KMS-11 (cell line): ENCODE data around the gene AFTPH.

Source experiments
- H2AFZ ChIP-seq: fragments of 200-600 bp; sonication (generic); 2 replicates; pipeline ENCODE4 v1.6.1; 2016; ENCODE audit warnings: antibody characterized with exemption, mixed run types, low read depth
- H3K27ac ChIP-seq: fragments of 200-600 bp; sonication (generic); 2 replicates; pipeline ENCODE4 v1.6.1; 2016; ENCODE audit warnings: mild to moderate bottlenecking, mixed run types
- H3K27me3 ChIP-seq: fragments of 200-600 bp; sonication (generic); 2 replicates; pipeline ENCODE4 v1.6.1; 2017; ENCODE audit warnings: mild to moderate bottlenecking, low read depth, mixed run types, moderate library complexity; ENCODE audit not compliant: insufficient read depth
- H3K36me3 ChIP-seq: fragments of 200-600 bp; sonication (generic); 2 replicates; pipeline ENCODE4 v1.6.1; 2017; ENCODE audit warnings: mild to moderate bottlenecking, mixed run types; ENCODE audit not compliant: insufficient read depth
- H3K4me1 ChIP-seq: fragments of 200-600 bp; sonication (generic); 2 replicates; pipeline ENCODE4 v1.6.1; 2016; ENCODE audit warnings: mild to moderate bottlenecking, low read depth, mixed run types; ENCODE audit not compliant: poor library complexity, severe bottlenecking
- H3K4me2 ChIP-seq: fragments of 200-600 bp; sonication (generic); 2 replicates; pipeline ENCODE4 v1.7.0; 2016; ENCODE audit warnings: mild to moderate bottlenecking, mixed run types
- H3K4me3 ChIP-seq: fragments of 200-600 bp; sonication (generic); IDR thresholded peaks from 2 replicates; pipeline ENCODE4 v1.6.1; 2017; ENCODE audit warnings: low read depth, low read length, mixed read lengths; ENCODE audit not compliant: insufficient read depth
- H3K79me2 ChIP-seq: fragments of 200-600 bp; sonication (generic); 2 replicates; pipeline ENCODE4 v1.6.1; 2016; ENCODE audit warnings: low read depth, mixed run types; ENCODE audit not compliant: insufficient read depth
- H3K9ac ChIP-seq: fragments of 200-600 bp; sonication (generic); 2 replicates; pipeline ENCODE4 v1.6.1; 2016; ENCODE audit warnings: mild to moderate bottlenecking, mixed run types
- H4K20me1 ChIP-seq: fragments of 200-600 bp; sonication (generic); 2 replicates; pipeline ENCODE4 v1.6.1; 2016; ENCODE audit warnings: mild to moderate bottlenecking, mixed run types; ENCODE audit not compliant: insufficient read depth
- TF ChIP-seq, protein P1 (sequence below): fragments of 200-600 bp; sonication (generic); conservative IDR thresholded peaks from 2 replicates; pipeline ENCODE4 v1.6.1; 2017; ENCODE audit warnings: low read depth, mild to moderate bottlenecking, antibody characterized with exemption, low read length, moderate library complexity, mixed read lengths

AFTPH gene

DNA sequence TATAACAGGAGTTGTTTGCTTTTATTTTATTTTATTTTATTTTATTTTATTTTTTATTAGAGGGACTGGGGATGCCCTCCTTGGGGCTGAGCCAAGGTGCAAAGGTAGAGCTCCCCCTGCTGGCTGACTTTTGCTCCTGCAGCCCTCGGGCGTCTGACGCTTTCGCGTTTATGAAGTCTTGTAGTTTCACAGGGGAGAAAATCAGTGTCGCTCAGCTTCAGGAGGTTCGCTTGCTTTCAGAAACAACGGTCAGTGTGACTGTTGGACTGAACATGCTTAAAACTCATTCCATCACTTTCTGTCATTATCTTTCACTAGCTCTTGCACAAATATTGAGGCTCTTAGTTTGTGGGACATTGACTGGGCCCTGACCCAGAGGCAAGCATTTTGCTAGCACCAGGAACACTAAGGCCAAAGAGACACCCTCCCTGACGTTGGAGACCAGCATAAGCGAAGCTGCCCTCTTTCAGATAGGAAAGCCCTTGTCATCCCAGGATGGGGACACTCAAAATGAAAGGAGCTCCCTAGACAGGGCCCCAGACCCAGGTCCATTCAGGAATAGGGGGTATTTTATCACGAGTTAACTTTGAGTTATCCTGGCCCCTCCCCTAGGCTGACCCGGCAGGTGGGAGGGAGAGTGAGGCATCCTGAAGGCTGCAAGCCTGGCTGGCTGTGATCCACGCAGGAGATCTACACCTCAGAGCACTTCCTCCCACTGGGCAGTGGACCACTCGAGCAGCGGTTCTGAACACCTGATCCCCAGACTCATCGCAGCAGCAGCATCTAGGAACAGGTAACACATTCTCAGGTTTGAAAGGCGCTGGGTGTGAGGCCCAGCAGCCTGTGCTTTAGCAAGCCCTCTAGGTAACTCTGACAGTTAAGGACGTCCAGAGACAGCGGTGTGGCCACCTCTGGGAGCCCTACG is 35.8 kb upstream of the AFTPH start:
- Histone ChIP-seq H3K4me3 (no peak overlapping the region), H3K4me2 (peak overlapping the region; percentile 56), H4K20me1 (no peaks in the 10 kb centered on the region), H2AFZ (peak overlapping the region; percentile 80), H3K27ac (no peak overlapping the region), H3K36me3 (no peaks in the 10 kb centered on the region), H3K4me1 (peaks cover 63% of the 10 kb centered on the region), H3K9ac (no peak overlapping the region; the same call in 1 of the 2 replicates), H3K27me3 (no peaks in the 10 kb centered on the region), H3K79me2 (no peaks in the 10 kb centered on the region)
- TF ChIP-seq, protein P1, sequence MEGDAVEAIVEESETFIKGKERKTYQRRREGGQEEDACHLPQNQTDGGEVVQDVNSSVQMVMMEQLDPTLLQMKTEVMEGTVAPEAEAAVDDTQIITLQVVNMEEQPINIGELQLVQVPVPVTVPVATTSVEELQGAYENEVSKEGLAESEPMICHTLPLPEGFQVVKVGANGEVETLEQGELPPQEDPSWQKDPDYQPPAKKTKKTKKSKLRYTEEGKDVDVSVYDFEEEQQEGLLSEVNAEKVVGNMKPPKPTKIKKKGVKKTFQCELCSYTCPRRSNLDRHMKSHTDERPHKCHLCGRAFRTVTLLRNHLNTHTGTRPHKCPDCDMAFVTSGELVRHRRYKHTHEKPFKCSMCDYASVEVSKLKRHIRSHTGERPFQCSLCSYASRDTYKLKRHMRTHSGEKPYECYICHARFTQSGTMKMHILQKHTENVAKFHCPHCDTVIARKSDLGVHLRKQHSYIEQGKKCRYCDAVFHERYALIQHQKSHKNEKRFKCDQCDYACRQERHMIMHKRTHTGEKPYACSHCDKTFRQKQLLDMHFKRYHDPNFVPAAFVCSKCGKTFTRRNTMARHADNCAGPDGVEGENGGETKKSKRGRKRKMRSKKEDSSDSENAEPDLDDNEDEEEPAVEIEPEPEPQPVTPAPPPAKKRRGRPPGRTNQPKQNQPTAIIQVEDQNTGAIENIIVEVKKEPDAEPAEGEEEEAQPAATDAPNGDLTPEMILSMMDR: peak; percentile 95

DNA sequence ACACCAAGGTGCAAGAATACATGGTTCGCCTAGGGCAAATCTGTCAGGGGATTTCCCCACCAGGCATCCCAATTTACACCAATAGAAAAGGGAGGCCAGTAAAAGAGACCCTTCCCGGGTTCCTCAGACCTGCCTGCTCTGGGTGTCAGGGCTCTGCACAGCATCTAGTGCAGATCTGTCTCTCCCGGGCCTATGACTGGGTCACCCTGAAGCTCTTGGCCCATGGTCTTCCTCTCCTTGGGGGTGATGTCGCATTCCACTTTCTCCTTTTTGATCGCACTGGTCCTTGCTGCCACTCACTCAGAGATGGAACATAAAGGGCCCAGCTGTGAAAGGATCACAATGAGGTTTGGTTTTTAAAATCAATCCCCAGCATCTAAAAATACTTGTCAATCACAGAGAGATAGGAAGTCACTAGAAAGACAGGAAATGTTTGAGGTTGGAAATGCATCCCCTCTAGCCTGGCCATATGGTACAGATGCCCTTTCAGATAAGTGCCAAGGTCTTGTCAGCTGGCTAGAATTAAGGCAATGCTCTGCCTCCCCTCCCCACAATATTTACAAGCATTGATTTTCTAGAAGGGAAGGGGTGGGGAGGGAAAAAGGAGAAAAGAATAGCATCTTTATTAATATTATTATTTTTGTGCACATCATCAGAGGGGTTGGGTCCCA is 34.9 kb upstream of the AFTPH start:
- Histone ChIP-seq H3K4me2 (no peak overlapping the region), H2AFZ (no peak overlapping the region), H3K27me3 (no peaks in the 10 kb centered on the region), H3K79me2 (no peaks in the 10 kb centered on the region), H4K20me1 (no peaks in the 10 kb centered on the region), H3K27ac (no peak overlapping the region), H3K4me3 (no peak overlapping the region), H3K9ac (no peak overlapping the region), H3K36me3 (no peaks in the 10 kb centered on the region), H3K4me1 (peaks cover 54% of the 10 kb centered on the region)
- TF ChIP-seq, protein P1: no peak

DNA sequence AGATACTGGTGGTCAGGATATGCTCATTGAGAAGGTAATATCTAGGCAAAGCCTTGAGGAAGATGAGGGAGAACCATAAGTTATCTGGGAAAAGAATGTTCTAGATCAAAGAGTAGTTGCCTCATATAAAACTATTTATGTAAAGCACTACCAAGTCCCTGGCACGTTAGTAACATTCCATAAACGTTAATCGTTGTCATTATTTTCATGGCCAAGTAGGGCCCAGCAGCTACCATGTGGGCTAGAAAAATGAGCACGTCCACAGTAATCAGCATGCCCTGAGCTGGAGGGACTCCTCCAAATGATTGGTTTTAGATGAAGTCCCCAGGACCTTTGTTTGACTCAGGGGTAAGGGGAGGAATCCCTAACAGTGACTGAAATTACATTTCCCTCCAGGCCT is 32.7 kb upstream of the AFTPH start:
- no peak overlapping the region for H2AFZ ChIP-seq
- H3K27me3 ChIP-seq: no peaks in the 10 kb centered on the region
- no peak overlapping the region for H3K4me3 ChIP-seq
- H3K4me2 ChIP-seq: no peak overlapping the region
- H3K9ac ChIP-seq: no peak overlapping the region
- H3K4me1 ChIP-seq: peaks cover 32% of the 10 kb centered on the region
- no peaks in the 10 kb centered on the region for H3K36me3 ChIP-seq
- no peaks in the 10 kb centered on the region for H3K79me2 ChIP-seq
- TF ChIP-seq, protein P1: no peak
- no peaks in the 10 kb centered on the region for H4K20me1 ChIP-seq
- no peak overlapping the region for H3K27ac ChIP-seq

DNA sequence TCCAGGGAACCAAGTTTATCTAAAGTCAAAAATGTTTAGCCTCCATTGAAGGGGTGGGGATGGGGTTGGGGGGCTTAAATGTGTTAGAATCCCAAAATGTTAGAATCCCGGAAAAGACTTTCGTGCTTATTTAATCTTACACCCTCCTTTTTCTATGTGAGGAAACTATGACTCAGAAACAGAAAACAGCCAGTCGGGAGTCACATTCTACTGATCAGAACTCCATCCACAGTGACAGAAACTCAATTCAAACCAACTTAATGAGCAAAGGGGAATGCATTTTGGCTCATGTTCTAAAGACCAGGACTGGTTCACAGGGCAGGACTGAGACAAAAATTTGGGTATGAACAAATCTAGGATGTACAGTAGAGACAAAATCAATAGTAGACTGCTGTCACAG is 31.9 kb upstream of the AFTPH start:
- H3K4me3 ChIP-seq: no peak overlapping the region
- H3K27me3 ChIP-seq: no peaks in the 10 kb centered on the region
- no peaks in the 10 kb centered on the region for H4K20me1 ChIP-seq
- H3K79me2 ChIP-seq: no peaks in the 10 kb centered on the region
- H2AFZ ChIP-seq: no peak overlapping the region
- no peaks in the 10 kb centered on the region for H3K36me3 ChIP-seq
- TF ChIP-seq, protein P1: no peak
- peaks cover 24% of the 10 kb centered on the region for H3K4me1 ChIP-seq
- H3K9ac ChIP-seq: no peak overlapping the region
- no peak overlapping the region for H3K4me2 ChIP-seq
- H3K27ac ChIP-seq: no peak overlapping the region
